ENCODE data around the gene TMEM183A. TPM values are rescaled to one million over a fixed set of nuclear protein-coding genes. Genes with fewer than 3 reads are reported as not detected.

TMEM183A gene
- total and polyA plus RNA-seq, 9 of the 15 experiments (the other 6 are each of a cell fraction or from before 2014, with no cell fraction given), result 23.4 to 190 (median 124) TPM

DNA sequence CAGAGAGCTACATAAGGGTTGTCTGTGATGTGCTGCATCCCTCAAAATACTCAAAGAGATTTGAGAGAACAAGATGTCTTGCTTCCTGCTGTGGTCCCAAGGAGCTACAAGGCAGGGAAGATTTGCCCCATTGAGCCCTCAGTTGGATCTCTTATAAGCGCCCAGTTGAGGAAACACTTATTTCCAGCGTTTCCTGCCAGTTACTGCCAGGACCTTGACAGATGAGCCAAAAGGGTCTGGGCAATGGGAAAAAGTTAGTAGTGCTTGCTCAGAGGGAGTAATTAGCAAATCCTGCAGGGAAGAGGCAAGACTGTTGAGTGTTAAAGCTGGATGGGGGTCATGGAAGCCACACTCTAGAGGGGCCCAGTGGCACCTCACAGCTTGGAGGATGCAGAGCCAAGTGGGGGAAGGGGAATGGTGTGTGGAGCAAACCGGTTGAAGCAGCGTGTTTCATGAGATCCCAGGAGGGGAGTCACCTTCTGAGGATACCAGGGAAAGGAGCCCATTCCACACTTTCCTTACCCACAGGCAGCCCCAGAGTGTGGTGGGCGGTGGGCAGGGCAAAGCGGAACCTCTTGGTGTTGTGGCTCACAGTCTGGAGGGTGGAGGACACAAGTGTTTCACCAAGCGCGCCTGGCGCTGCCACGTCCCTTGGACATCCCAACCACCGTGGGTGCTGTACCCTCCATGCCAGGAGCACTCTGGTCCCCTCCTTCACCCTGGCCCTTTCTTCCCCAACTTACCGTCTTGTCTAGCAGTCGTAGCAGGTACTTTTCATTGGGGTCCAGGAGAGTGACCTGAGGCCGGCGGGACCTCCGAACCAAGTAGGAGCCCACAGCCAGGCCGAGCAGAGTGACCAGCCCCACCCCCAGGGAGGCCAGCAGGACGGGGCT, 40.9 kb upstream of the TMEM183A start:
- peak overlapping the region; percentile 93 for H2AFZ ChIP-seq (ENCODE audit: low read depth, low read length)
- POLR2A ChIA-PET, result interaction anchor here (0.6 kb wide), 1 partner anchor 110 kb away, joined by 3 read pairs; no protein-coding TSS in a partner anchor
- CTCF ChIA-PET (ENCODE audit: low intra/inter-chr PET ratio), result no interaction called here
- peak; percentile 49 for TF ChIP-seq STAG1 (CRISPR knock-in tag; IDR thresholded peaks at IDR 0.05; ENCODE audit: borderline replicate concordance)
- TF ChIP-seq, protein P1, sequence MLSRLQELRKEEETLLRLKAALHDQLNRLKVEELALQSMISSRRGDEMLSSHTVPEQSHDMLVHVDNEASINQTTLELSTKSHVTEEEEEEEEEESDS (CRISPR knock-in tag; IDR thresholded peaks at IDR 0.05), result no peak
- TF ChIP-seq, protein P2, sequence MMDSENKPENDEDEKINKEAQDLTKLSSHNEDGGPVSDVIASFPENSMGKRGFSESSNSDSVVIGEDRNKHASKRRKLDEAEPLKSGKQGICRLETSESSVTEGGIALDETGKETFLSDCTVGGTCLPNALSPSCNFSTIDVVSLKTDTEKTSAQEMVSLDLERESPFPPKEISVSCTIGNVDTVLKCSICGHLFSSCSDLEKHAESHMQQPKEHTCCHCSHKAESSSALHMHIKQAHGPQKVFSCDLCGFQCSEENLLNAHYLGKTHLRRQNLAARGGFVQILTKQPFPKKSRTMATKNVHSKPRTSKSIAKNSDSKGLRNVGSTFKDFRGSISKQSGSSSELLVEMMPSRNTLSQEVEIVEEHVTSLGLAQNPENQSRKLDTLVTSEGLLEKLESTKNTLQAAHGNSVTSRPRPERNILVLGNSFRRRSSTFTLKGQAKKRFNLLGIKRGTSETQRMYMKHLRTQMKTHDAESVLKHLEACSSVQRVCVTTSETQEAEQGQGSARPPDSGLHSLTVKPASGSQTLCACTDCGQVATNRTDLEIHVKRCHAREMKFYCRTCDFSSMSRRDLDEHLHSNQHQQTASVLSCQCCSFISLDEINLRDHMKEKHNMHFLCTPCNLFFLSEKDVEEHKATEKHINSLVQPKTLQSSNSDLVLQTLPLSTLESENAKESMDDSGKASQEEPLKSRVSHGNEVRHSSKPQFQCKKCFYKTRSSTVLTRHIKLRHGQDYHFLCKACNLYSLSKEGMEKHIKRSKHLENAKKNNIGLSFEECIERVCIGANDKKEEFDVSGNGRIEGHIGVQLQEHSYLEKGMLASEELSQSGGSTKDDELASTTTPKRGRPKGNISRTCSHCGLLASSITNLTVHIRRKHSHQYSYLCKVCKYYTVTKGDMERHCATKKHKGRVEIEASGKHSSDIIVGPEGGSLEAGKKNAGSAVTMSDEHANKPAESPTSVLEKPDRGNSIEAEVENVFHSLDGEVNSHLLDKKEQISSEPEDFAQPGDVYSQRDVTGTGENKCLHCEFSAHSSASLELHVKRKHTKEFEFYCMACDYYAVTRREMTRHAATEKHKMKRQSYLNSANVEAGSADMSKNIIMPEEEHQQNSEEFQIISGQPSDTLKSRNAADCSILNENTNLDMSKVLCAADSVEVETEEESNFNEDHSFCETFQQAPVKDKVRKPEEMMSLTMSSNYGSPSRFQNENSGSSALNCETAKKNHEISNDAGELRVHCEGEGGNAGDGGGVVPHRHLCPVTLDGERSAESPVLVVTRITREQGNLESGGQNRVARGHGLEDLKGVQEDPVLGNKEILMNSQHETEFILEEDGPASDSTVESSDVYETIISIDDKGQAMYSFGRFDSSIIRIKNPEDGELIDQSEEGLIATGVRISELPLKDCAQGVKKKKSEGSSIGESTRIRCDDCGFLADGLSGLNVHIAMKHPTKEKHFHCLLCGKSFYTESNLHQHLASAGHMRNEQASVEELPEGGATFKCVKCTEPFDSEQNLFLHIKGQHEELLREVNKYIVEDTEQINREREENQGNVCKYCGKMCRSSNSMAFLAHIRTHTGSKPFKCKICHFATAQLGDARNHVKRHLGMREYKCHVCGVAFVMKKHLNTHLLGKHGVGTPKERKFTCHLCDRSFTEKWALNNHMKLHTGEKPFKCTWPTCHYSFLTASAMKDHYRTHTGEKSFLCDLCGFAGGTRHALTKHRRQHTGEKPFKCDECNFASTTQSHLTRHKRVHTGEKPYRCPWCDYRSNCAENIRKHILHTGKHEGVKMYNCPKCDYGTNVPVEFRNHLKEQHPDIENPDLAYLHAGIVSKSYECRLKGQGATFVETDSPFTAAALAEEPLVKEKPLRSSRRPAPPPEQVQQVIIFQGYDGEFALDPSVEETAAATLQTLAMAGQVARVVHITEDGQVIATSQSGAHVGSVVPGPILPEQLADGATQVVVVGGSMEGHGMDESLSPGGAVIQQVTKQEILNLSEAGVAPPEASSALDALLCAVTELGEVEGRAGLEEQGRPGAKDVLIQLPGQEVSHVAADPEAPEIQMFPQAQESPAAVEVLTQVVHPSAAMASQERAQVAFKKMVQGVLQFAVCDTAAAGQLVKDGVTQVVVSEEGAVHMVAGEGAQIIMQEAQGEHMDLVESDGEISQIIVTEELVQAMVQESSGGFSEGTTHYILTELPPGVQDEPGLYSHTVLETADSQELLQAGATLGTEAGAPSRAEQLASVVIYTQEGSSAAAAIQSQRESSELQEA (IDR thresholded peaks at IDR 0.05; ENCODE audit: low read depth), result 0 out of 2 replicates have a peak, but pooled peaks have one; percentile 10
- 0 out of 2 replicates have a peak, but pooled peaks have one; percentile 1 for TF ChIP-seq BHLHE40 (IDR thresholded peaks at IDR 0.05; ENCODE audit: low read length)
- 0 out of 2 replicates have a peak, but pooled peaks have one; percentile 30 for TF ChIP-seq FOXP1 (CRISPR knock-in tag; IDR thresholded peaks at IDR 0.05)
- 0 out of 2 replicates have a peak, but pooled peaks have one; percentile 33 for TF ChIP-seq ZNF143 (CRISPR knock-in tag; IDR thresholded peaks at IDR 0.05)
- peak; percentile 51 for TF ChIP-seq CHD1 (IDR thresholded peaks at IDR 0.05; ENCODE audit: low read length)
- TF ChIP-seq GABPB1 (CRISPR knock-in tag; IDR thresholded peaks at IDR 0.05), result peak; percentile 10; the same call in 1 of the 2 replicates
- no peak for TF ChIP-seq ZNF124 (CRISPR knock-in tag; IDR thresholded peaks at IDR 0.05)
- 0 out of 2 replicates have a peak, but pooled peaks have one; percentile 50 for TF ChIP-seq GTF2E2 (tag; IDR thresholded peaks at IDR 0.05)

More for the DNA sequence above, 40.9 kb upstream of the TMEM183A start:
- WGBS (ENCODE audit: insufficient coverage, low coverage, missing lambda C conversion rate), result 27% methylated on average over 18 of the region's 18 CpGs
- FAIRE-seq (no peak), ATAC-seq (peak; percentile 64), DNase-seq (ENCODE audit: extremely low read depth in 1 of 4, low spot score in 3 of 4) (peak in 1 of 4 experiments; percentile 52)
- in situ Hi-C loops (cut with MboI) (no loop called here), intact Hi-C loops (cut with micrococcal nuclease) (no loop called here)
- no peaks in the 10 kb centered on the region for H4K20me1 ChIP-seq (replicated peaks; ENCODE audit: control insufficient read depth, insufficient read depth, low read length)
- H3K27me3 ChIP-seq (ENCODE audit: control insufficient read depth in 2 of 2, insufficient read depth in 2 of 2, low read length in 2 of 2), result no peaks in the 10 kb centered on the region
- no peaks in the 10 kb centered on the region for H3K9me3 ChIP-seq (replicated peaks; ENCODE audit: control insufficient read depth, insufficient read depth, low read depth, low read length)
- peak overlapping the region; percentile 93 to 98 for H3K9ac ChIP-seq (ENCODE audit: insufficient read depth in 1 of 2, low read depth in 2 of 2, low read length in 2 of 2)
- H3K27ac ChIP-seq (ENCODE audit: extremely low read depth, low read depth, low read length), result peak overlapping the region; percentile 75
- H3K9me1 ChIP-seq (ENCODE audit: control insufficient read depth, insufficient read depth, low read length), result no peaks in the 10 kb centered on the region
- peaks cover 11% of the 10 kb centered on the region; the same call in 2 of the 3 replicates for H3K79me2 ChIP-seq (ENCODE audit: control insufficient read depth, insufficient read depth, low read length)
- H3K4me1 ChIP-seq (replicated peaks in 1 of 2; ENCODE audit: control insufficient read depth in 2 of 2, insufficient read depth in 2 of 2, low read length in 2 of 2), result peaks cover 20 to 24% of the 10 kb centered on the region in 2 experiments
- H3K4me3 ChIP-seq, result peak overlapping the region; percentile 98
- peaks cover 45% of the 10 kb centered on the region for H3K36me3 ChIP-seq (ENCODE audit: control insufficient read depth, insufficient read depth, low read length)
- H3K4me2 ChIP-seq (ENCODE audit: insufficient read depth, low read length), result peak overlapping the region; percentile 89
- TSS peak; percentile 47 for BruUV-seq (replicated peaks)
